Fibroblast of peridontal ligament (primary cell): Measurements from ENCODE around the gene HOATZ.

ENCODE experiments used
- DNase-seq: peaks from one replicate; pipeline ENCODE4 v3.0.0-alpha.2; 2010; ENCODE audit errors: extremely low read depth

The HOATZ gene

DNA sequence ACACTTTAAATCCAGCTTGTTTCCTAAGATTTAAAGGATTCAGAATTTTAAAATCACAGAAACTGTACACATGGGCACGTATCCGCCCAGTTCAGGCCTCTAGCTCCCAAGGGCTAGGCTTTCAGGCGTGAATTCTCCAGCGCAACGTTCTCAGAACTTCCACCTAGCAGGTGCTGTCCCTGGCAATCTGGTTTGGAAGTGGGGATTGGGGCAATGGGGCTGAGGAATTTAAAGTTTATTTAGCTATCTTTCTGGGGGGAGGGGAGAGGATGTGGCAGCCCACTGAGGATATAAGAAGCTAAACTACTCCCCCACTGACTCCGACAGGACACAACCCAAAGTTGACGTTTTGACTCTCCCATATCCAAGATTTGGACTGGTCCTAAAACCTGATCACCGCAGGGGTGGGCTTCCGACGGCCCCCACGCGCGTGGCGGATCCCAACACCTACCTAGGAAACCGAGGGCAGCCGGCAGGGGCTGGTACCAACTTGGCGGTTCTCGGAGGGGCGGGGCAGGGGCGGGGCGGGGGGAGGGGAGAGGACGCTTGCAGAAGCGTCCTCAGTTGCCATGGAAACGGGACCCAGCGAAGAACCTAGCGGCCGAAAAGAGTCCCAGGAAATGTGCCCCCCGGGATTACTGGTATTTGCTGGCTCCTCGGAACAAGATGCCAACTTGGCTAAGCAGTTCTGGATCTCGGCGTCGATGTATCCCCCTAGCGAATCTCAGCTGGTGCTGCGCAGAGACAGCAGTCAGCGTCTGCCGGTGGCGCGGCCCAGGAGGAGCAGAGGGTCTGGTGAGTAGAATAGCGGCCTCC, at the start of gene HOATZ:
HOATZ (plus strand) TSS at position 563 of the 816 bp plus-strand sequence; CDS start at position 570, 7 bp downstream.
- DNase-seq = no peak

DNA sequence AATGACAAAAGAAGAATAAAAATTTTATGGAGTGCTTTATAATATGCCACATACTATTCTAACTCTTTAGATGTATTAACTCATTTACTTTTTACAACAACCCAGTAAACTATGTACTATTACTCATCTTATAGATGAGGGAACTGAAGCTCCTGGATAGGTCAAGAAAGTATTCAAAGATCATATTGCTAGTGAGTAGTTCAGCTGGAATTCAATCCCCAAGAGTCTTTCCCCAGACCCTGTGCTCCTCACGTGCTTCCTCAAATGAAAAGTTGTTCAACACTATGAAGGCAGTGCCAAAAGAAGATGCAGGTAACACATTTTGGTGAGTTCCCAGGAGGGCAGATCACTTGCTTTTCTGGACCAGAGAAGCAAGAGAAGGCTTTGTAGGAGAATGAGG, 49.2 kb upstream of the HOATZ start:
- DNase-seq = peak; percentile 74

DNA sequence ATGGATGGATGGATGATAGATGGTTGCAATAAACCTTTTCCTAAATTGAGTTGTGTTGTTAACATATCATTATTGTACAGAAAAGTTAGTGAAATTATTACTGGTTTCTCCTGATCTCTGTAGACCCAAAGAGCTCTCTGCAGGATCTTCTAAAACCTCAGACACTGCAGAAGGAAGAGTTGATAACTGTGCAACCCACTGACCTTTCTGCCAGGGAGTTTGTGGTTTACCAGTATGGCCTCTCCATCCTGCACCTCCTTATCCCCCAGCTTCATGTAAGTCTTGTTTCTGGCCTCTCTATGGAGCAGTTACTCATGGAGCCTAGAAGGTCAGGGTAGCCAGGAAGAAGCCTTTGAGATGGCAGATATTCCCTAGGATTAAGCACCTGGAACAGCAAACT, 48.0 kb upstream of the HOATZ start:
- DNase-seq = no peak

DNA sequence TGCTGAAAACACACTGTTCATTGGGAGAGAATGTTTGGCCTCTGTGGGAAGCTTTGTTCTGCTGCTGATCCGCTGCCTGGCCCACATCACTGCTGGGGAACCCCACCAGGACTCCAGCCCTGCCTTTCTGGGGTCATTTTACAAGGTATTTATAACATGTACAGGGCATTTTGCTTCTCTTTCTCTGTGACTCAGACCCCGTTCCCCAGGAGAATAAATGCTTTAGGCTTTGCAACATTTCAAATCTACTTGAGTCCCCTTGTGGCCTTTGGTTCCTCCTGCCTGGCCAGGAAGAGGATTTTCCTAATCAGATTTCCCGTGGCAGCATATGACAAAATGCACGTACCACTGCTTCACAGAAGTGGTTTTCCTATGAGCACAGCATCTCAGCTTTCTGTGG, 45.4 kb upstream of the HOATZ start:
- DNase-seq = peak; percentile 67

DNA sequence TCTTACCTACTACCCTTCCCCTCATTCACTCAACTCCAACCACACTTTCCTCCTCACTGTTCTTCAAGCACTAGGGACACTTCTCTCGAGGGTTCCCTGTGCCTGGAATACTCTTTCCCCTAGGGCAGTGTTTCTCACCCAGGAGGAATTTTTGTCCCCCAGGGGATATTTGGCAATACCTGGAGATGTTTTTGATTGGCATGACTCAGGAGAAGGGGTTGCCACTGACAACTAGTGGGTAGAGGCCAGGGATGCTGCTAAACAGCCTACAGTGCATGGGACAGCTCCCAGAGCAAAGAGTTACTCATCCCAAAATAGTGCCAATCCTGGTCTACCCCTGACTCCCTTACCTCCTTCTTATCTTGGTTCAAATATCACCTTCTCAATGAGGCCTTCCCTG, 42.4 kb upstream of the HOATZ start:
- no peak for DNase-seq

DNA sequence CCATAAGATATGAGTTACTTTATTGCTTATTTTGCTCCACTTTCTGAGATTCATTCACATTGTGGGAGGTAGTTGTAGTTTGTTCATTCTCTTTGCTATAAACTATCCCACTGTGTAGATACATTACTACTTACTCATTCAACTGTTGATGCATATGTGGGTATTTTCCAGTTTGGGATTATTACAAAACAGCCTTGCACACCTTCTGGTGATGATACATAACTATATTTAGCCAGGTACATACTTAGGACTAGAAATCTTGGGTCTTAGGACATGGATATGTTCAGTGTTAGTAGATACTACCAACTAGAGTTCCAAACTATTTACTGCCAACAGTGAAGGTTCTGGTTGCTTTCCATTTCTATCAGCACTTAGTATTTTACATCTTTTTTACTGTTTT, 40.1 kb upstream of the HOATZ start:
- DNase-seq = no peak

DNA sequence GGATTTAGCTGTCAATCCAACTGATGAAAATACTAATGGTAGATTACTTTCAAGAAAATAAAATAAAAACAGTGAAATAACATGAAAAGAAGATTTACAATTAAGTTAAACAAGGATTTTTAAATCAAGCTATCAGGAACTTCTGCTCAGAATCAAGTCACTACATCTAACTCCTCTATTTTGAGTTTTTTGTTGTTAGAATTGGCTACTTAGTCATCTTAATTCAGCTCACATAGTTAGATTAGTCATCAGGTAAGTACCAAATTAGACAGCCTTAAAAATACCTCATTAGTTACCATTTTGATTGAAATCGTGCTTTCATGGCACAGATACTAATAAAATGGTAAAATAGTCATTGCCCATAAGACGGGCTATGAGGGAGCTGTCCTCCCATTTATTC, 38.2 kb upstream of the HOATZ start:
- DNase-seq = no peak

DNA sequence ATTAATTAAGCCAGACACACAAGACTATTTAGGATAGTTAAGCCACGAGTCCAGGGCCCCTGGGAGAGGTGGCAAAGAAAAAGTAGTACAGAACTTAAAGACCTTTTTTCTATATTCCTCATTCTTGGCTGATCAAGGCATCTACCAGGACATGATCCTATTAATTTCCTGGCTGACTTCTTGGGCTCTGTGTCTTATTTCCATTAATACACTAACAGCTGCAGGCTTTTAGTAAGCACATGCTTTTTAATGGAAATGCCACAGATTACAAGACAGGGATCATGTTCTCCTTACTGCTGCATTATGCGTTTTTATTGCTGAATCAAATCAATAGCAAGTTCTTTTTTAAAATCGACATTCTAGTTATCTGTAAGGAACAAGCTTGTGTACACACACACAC, 37.6 kb upstream of the HOATZ start:
- no peak for DNase-seq

DNA sequence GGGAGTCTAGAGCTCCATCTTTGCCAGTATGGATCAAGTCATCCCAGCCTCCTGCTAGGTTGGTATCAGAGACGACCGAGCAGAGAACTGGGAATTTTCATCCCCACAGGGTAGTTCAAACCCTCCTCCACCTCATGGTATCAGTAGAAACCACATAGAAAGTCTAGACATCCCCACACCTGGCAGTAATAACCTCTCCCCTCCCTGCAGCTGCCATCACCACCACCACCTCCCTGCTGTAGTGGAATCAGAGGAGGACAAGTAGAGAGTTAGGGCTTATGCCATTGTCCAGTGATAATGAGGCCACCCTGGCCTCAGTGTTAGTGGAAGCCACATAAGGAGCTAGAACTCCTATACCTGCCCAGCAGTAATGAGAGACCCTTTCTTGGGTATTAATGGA, 36.7 kb upstream of the HOATZ start:
- no peak for DNase-seq

DNA sequence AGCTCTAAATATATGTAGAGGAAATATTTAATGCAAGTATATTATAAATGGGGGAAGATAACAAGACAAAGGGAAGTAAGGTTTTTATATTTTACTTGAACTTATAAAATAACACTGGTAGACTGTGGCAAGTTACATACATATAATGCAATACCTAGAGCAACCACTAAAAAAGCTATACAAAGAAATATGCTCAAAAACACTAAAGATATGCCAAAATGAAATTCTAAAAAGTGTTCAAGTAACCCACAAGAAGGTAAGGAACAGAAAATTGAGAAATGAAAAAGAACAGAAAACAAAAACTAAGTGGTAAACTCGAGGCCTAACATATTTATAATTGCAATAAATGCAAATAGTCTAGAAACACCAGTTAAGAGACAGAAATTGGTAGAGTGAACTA, 34.9 kb upstream of the HOATZ start:
- no peak for DNase-seq

DNA sequence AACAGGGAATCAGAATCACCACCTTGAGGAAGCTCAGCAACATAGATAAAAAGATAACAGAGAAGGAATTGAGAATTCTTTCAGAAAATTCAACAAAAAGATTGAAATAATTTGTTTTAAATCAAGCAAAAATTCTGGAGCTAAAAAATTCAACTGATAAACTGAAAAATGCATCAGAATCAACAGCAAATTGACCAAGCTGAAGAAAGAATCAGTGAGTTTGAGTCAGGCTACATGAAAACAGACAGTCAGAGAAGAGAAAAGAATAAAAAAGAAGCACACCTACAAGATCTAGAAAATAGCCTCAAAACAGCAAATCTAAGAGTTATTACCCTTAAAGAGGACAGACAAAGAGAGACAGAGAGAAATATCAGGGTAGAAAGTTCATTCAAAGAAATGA, 31.1 kb upstream of the HOATZ start:
- no peak for DNase-seq

DNA sequence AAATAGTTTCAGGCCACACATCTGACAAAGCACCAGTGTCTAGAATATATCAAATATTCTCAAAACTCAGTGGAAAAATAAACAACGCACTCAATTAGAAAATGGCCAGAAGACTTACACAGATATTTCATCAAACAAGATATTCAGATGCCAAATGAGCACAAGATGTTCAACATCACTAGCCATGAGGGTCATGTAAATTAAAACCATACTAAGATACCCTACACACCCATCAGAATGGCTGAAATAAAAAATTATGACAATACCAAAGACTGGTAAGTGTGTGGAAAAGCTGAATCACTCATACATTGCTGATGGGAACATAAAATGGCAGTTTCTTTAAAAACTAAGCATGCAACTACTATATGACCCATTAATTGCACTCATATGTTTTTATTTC, 24.1 kb upstream of the HOATZ start:
- peak; percentile 36 for DNase-seq

DNA sequence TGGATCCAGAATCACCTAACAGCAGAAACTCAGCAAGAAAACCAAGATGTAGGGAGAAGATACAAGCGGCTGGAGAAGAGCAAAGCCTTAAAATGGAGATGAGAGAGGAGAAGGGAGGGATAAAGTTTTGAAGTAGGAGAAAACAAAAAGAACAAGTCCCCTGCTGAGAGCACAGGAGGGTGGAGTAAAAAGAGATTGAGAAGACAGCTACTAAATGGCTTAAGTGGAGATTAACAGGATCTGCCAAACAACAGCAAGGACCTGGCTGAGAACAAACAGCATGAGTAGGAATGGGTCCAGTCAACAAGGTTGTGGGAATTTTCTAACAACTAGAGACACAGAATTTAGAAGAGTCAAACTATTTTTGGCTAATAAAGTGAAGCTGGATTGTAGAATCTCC, 20.5 kb upstream of the HOATZ start:
- DNase-seq = no peak

DNA sequence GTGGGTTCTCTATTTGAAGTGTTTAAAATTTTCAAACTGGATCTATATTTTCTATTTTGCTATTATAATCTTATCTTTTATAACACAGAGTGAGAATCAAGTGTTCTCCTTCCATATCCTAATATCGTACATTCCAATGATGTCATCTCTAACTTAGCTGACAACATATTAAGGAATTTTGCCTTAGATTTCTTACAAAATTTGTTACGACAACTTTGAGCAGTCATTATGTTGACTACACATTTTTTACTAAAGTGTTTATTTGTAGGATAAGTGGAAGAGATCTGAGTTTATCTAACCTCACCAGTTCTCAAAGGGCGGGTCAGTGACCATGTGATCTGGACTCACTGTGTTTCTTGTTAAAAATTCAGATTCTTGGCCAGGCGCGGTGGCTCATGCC, 15.1 kb upstream of the HOATZ start:
- DNase-seq = no peak

DNA sequence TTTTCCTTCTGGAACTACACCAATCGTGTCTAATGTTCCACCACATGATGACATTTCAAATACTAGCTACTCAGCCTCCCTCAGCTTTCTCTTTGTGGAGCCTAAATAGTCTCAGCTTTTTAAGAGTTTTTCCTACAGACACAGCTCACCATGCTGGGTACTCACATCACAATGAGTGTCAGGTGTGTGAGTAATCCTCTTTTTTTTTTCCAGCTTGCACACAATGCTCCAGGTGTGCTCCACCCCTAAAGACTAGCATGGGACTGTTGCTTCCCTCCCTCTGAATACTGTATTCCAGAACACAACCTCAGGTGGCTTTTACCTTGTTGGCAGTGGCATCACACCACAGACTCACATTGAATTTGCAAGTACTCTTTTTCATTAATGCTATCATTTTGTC, 14.1 kb upstream of the HOATZ start:
- no peak for DNase-seq

DNA sequence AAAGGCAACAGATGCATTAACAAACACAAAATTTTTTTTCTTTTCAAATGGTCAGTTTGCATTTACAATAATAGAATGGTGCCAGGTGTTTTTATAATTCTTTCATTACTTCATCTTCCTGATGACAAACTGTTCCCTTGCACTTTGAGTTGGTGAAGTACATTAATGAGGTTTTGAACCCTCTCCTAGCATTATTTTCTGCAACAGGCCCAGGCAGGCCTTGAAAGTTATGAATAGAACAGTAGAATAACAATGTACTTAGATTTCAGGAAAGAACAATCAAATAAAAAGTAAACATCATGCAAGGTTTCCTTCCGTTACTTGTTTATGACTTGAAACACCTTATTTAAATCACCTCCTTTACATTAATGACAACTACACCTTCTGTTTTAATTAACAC, 12.0 kb upstream of the HOATZ start:
- DNase-seq = no peak

DNA sequence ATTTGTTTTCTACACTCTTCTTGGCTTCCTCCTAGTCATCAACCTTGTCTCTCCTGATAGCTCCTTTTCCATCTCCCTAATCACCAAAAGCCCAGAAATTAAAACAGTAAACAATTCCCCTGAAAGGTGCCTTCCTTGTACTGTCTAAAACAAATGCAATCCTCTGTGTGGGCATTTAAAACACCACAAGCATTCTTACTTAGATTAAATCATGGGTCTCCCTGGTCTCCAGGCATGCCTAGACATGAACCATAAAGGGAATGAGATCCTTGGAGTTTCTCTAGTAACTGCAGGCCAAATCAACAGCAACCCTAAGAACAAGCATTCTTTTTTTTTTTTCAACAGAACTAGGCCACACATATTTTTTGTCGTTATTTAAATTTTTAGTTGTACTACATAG, 4.3 kb upstream of the HOATZ start:
- DNase-seq = peak; percentile 69

DNA sequence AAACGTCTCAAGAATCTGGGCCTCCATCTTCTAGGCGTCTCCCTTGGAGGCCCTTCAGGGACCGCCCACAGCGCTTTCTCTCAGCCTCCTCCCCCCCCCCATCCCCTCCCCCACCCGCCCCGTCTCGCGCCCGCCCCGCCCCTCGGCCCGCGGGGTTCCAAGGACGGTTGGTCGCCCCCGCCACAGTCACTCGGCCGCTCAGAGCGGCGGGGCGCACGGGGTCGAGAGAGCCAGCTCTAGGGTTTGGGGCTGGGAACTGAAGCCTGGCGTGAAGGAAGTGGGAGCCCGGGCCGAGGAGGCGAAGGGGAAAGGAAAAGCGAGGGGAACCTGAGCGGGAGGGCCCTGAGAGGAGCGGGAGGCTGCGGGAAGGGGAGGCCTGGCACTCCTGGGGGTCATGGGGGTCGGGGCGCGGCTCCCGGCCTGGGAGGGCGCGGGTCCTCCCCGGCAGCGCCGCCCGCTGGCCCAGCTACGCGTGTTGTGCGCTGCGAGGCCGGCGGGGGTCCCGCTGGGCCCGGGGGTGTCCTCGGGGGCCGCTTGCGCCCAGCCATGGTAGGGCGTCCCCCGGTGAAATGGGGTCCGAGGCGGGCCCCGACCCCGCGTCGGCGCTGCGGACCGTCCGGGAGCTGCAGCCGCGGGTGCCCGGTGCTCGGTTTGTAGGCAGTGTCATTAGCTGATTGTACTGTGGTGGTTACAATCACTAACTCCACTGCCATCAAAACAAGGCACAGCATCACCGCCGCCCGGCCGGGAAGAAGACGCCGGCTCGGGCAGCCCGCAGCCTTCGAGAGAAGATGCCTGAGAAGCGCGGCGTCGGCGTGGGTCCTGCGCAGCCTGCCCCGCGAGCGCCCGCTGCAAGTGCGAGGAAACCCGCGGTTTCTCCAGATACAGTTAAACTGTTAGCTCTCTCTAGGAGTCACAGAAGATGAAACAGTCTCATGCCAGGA, 2.0 kb upstream of the HOATZ start, which contains the start of gene BTG4:
BTG4 (minus strand) TSS at position 91 of the 944 bp plus-strand sequence. CDS start 13,610 bp downstream, outside the sequence.
- DNase-seq = no peak

DNA sequence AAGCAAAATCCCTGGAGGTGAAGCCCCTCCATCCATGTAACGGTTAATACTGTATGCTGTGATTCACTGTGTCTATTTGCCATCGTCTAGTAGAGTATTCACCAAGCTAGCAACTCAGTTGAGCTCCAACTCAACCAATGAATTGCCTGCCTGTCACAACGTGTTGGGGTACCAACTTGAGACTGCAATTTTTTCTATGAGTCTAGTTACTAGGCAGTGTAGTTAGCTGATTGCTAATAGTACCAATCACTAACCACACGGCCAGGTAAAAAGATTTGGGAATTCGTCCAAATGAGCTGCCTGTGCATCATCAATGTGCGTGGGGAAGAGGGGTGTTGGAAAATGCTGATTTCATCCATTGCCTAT, 1.4 kb upstream of the HOATZ start:
- DNase-seq = no peak

DNA sequence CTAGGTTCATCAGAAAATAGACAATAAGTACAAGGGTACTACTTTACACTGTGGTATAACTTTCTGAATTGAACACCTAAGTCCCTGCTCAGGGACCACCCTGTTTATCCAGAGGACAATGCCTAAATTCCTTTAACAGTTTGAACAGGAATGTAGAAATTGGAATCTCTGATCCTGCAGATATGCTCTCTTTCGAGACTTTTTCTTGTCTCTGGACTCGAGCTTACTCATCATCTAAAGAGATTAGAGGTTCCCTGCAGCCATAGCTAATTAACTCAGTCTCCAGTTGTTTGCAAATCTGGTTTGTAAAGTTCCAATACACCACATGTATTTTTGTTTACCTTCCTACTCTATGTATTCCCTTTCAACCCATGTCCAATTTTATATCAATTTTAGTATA, 1.0 kb downstream of the HOATZ start:
- no peak for DNase-seq

DNA sequence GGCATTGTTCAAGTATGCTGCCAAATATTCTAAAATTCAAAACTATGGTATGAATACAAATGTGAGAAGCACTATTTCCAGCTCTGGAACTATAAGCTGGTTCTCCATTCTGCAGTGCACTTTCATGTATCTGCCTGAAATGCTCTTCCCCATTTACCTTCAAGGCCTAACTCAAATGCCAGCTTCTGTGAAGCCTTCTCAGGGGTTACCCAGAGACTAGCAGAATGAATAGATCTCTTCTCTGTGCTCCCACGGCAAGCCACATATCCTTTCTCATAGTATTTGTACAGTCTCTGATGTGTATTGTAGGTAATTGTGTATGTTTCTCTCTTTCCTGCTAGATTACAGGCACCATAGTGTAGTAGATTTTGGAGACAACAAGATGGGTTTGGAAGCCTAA, 4.1 kb downstream of the HOATZ start:
- no peak for DNase-seq

DNA sequence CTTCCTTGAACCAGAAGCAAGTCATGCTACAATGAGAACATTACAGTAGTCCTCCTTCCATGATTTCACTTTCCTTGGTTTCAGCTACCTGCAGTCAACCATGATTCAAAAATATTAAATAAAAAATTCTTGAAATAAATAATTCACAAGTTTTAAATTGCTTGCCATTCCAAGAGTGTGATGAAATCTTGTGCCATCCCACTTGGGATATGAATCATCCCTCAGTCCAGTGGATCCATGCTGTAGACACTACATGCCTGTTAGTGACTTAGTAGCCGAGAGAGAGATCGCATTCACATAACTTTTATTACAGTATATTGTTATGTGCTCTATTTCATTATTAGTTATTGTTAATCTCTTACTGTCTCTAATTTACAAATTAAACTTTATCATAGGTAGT, 6.0 kb downstream of the HOATZ start:
- DNase-seq = peak; percentile 70

DNA sequence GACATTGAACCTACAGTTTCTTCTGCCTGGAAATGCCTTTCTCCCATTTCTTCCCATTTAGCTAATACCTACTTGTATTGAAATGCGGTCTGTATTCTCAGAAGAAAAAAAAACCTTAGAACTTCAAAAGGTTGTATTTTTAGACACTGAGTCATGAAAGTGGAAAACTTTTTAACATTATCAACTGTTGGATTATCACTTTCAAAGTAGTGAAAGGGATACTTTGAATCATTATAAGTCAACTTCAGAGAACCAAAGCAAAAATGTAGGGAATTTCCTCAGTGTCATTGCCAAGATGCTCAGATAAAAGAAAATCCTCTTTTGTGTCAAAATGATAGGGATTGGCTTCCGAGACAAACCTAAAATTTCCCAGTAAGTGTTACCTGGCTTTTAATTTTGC, 6.6 kb downstream of the HOATZ start:
- DNase-seq = no peak
